IMR-90 (cell line): ENCODE data around the gene FAIM2. TPM values are rescaled to one million over a fixed set of nuclear protein-coding genes. Genes with fewer than 3 reads are reported as not detected.
A peak's percentile ranks its signal among the peaks of the same experiment; 100 is the strongest.

Experiments used
- ATAC-seq: fragments of 200-7000 bp; cut with Tn5 transposase; 2 replicates; pipeline ENCODE4 v1.9.1; 2020; ENCODE audit warnings: low read depth, mild to moderate bottlenecking, moderate library complexity
- BruUV-seq: library from RNA; stranded (reverse); fragments of 400-500 nt; replicated peaks from 2 replicates; lab custom pipeline; 2021; lab: Mats Ljungman, UMichigan
- CTCF ChIA-PET: fragments of 300-600 bp; formaldehyde crosslinking; extraction: SDS; loops from one replicate; lab custom pipeline; 2021; ENCODE audit warnings: antibody characterized with exemption; lab: Yijun Ruan, JAX
- POLR2A ChIA-PET: fragments of 300-600 bp; sonication (Branson Sonifier 250); formaldehyde crosslinking; loops from one replicate; lab custom pipeline; 2022; ENCODE audit warnings: antibody characterized with exemption; ENCODE audit not compliant: unreplicated experiment; lab: Charles Lee
- DNase-seq: peaks from one replicate; pipeline ENCODE4 v3.0.0; 2013
- H2AFZ ChIP-seq: replicated peaks from 2 replicates; pipeline ENCODE3; 2013; ENCODE audit warnings: low read length, mild to moderate bottlenecking; ENCODE audit not compliant: poor library complexity
- H2AK5ac ChIP-seq: 2 replicates; pipeline ENCODE4 v1.6.1; 2013; ENCODE audit warnings: low read depth, low read length, inconsistent platforms
- H2AK9ac ChIP-seq: replicated peaks from 2 replicates; pipeline ENCODE3; 2013; ENCODE audit warnings: mild to moderate bottlenecking, low read depth, low read length, moderate library complexity; ENCODE audit not compliant: poor library complexity
- H2BK120ac ChIP-seq: 2 replicates; pipeline ENCODE4 v1.6.1; 2013; ENCODE audit warnings: low read depth, low read length, inconsistent platforms
- H2BK15ac ChIP-seq: 3 replicates; pipeline ENCODE4 v1.6.1; 2013; ENCODE audit warnings: low read depth, low read length, inconsistent platforms
- H2BK20ac ChIP-seq: 2 replicates; pipeline ENCODE4 v1.6.1; 2013; ENCODE audit warnings: low read depth, mild to moderate bottlenecking, inconsistent platforms, low read length, moderate library complexity
- H2BK5ac ChIP-seq: 2 replicates; pipeline ENCODE4 v1.6.1; 2013; ENCODE audit warnings: mild to moderate bottlenecking, low read depth, low read length, inconsistent platforms; ENCODE audit not compliant: poor library complexity, severe bottlenecking
- H3K14ac ChIP-seq: replicated peaks from 2 replicates; pipeline ENCODE4 v1.6.1; 2013; ENCODE audit warnings: low read depth, low read length, inconsistent platforms
- H3K18ac ChIP-seq: 2 replicates; pipeline ENCODE4 v1.6.1; 2013; ENCODE audit warnings: low read depth, low read length, control low read depth
- H3K23ac ChIP-seq: 2 replicates; pipeline ENCODE4 v1.6.1; 2013; ENCODE audit warnings: low read depth, low read length, inconsistent platforms
- H3K27ac ChIP-seq: 2 replicates; pipeline ENCODE4 v1.5.1; 2013; ENCODE audit warnings: mild to moderate bottlenecking, control low read depth, low read length; ENCODE audit not compliant: insufficient read depth
- H3K27me3 ChIP-seq: 2 replicates; pipeline ENCODE4 v1.6.1; 2013; ENCODE audit warnings: low read length; ENCODE audit not compliant: control insufficient read depth, insufficient read depth
- H3K36me3 ChIP-seq: 2 replicates; pipeline ENCODE4 v1.6.1; 2013; ENCODE audit warnings: low read length, mixed read lengths; ENCODE audit not compliant: control insufficient read depth, insufficient read depth
- H3K4ac ChIP-seq: 2 replicates; pipeline ENCODE4 v1.6.1; 2013; ENCODE audit warnings: low read depth, low read length, inconsistent platforms
- H3K4me1 ChIP-seq: 2 replicates; pipeline ENCODE4 v1.6.1; 2013; ENCODE audit warnings: low read length, mixed read lengths; ENCODE audit not compliant: control insufficient read depth, insufficient read depth
- H3K4me2 ChIP-seq: 2 replicates; pipeline ENCODE4 v1.6.1; 2013; ENCODE audit warnings: low read depth, mild to moderate bottlenecking, control low read depth, low read length, moderate library complexity
- H3K4me3 ChIP-seq: 2 replicates; pipeline ENCODE4 v1.5.1; 2013; ENCODE audit warnings: low read depth, mild to moderate bottlenecking, control low read depth, low read length, moderate library complexity; ENCODE audit not compliant: insufficient read depth
- H3K56ac ChIP-seq: 2 replicates; pipeline ENCODE4 v1.6.1; 2013; ENCODE audit warnings: low read length, inconsistent platforms; ENCODE audit not compliant: insufficient read depth; ENCODE audit errors: extremely low read depth
- H3K79me1 ChIP-seq, 2 experiments: 2 replicates each; pipeline ENCODE4 v1.6.1; 2013; ENCODE audit warnings: low read length in 2 of 2, inconsistent platforms in 1 of 2, low read depth in 1 of 2
- H3K9ac ChIP-seq: 2 replicates; pipeline ENCODE4 v1.6.1; 2013; ENCODE audit warnings: low read depth, low read length, control low read depth
- H3K9me1 ChIP-seq: 2 replicates; pipeline ENCODE4 v1.6.1; 2013; ENCODE audit warnings: low read length, inconsistent platforms; ENCODE audit not compliant: insufficient read depth
- H3K9me3 ChIP-seq: 2 replicates; pipeline ENCODE4 v1.6.1; 2013; ENCODE audit warnings: low read length; ENCODE audit not compliant: control insufficient read depth, insufficient read depth
- H4K20me1 ChIP-seq: 2 replicates; pipeline ENCODE4 v1.6.1; 2013; ENCODE audit warnings: low read length, inconsistent platforms; ENCODE audit not compliant: insufficient read depth
- H4K5ac ChIP-seq: 2 replicates; pipeline ENCODE4 v1.6.1; 2013; ENCODE audit warnings: mild to moderate bottlenecking, low read depth, low read length, control low read depth
- H4K8ac ChIP-seq, 2 experiments: 2 replicates each; pipeline ENCODE4 v1.6.1; 2013; ENCODE audit warnings: low read depth in 2 of 2, low read length in 2 of 2, control low read depth in 1 of 2, inconsistent platforms in 1 of 2
- H4K91ac ChIP-seq: 2 replicates; pipeline ENCODE4 v1.6.1; 2013; ENCODE audit warnings: low read depth, low read length, inconsistent platforms; ENCODE audit not compliant: insufficient read depth
- BHLHE40 ChIP-seq: fragments of 150-350 bp; IDR thresholded peaks from 2 replicates; pipeline ENCODE4 v1.6.1; 2016; ENCODE audit warnings: mild to moderate bottlenecking, low read depth, low read length
- CEBPB ChIP-seq: IDR thresholded peaks from 2 replicates; pipeline ENCODE4 v1.6.1; 2012; ENCODE audit warnings: low read depth, low read length, improper control_type of control experiment
- CHD1 ChIP-seq: IDR thresholded peaks from 2 replicates; pipeline ENCODE4 v1.6.1; 2012; ENCODE audit warnings: low read depth, low read length, improper control_type of control experiment
- ELK1 ChIP-seq: fragments of 150-350 bp; IDR thresholded peaks from 2 replicates; pipeline ENCODE4 v1.6.1; 2016; ENCODE audit warnings: low read depth, mild to moderate bottlenecking, low read length, moderate library complexity, borderline replicate concordance
- FOS ChIP-seq: fragments of 150-350 bp; IDR thresholded peaks from 2 replicates; pipeline ENCODE4 v1.6.1; 2016; ENCODE audit warnings: low read depth, low read length
- MAFK ChIP-seq: IDR thresholded peaks from 2 replicates; pipeline ENCODE4 v1.6.1; 2012; ENCODE audit warnings: low read depth, low read length, improper control_type of control experiment
- MAZ ChIP-seq: IDR thresholded peaks from 2 replicates; pipeline ENCODE4 v1.6.1; 2012; ENCODE audit warnings: low read depth, mild to moderate bottlenecking, low read length, improper control_type of control experiment, moderate library complexity, borderline replicate concordance
- NFE2L2 ChIP-seq: fragments of 150-350 bp; IDR thresholded peaks from 2 replicates; pipeline ENCODE4 v1.6.1; 2016; ENCODE audit warnings: low read depth, mild to moderate bottlenecking, low read length
- POLR2A ChIP-seq: IDR thresholded peaks from 2 replicates; pipeline ENCODE4 v1.6.1; 2012; ENCODE audit warnings: mild to moderate bottlenecking, low read depth, low read length
- RAD21 ChIP-seq: IDR thresholded peaks from 2 replicates; pipeline ENCODE4 v1.6.1; 2012; ENCODE audit warnings: low read length, improper control_type of control experiment
- RCOR1 ChIP-seq: IDR thresholded peaks from 2 replicates; pipeline ENCODE4 v1.6.1; 2012; ENCODE audit warnings: mild to moderate bottlenecking, low read length, improper control_type of control experiment; ENCODE audit not compliant: insufficient replicate concordance
- RFX5 ChIP-seq: IDR thresholded peaks from 2 replicates; pipeline ENCODE4 v1.8.0; 2012; ENCODE audit warnings: low read depth, mild to moderate bottlenecking, low read length, moderate library complexity
- SMC3 ChIP-seq: fragments of 150-350 bp; IDR thresholded peaks from 2 replicates; pipeline ENCODE4 v1.6.1; 2016; ENCODE audit warnings: low read depth, mild to moderate bottlenecking, antibody characterized with exemption, low read length, moderate library complexity
- USF2 ChIP-seq: fragments of 150-350 bp; IDR thresholded peaks from 2 replicates; pipeline ENCODE4 v1.6.1; 2017; ENCODE audit warnings: mild to moderate bottlenecking, antibody characterized with exemption, low read length, low read depth
- WGBS, 2 experiments: methylation state at CpG; one replicate each; pipeline versions ENCODE4 v1.1.5 to v1.1.7; 2013; ENCODE audit warnings: missing lambda C conversion rate in 2 of 2; ENCODE audit not compliant: insufficient read length in 1 of 2; ENCODE audit errors: extremely low coverage in 2 of 2; 5-methylcytosine and 5-hydroxymethylcytosine counted together
- dilution Hi-C: fragments of 300-500 bp; cut with HindIII; formaldehyde crosslinking; loops from one replicate; pipeline ENCODE4 v1.14.3; 2018; ENCODE audit warnings: low sequenced_read_pairs; ENCODE audit not compliant: unreplicated experiment
- in situ Hi-C: fragments of 300-500 bp; cut with MboI; formaldehyde crosslinking; loops from 3 replicates; pipeline ENCODE4 v1.14.3; 2019; ENCODE audit warnings: low sequenced_read_pairs, inconsistent platforms, mixed read lengths
- intact Hi-C: fragments of 100-400 bp; cut with micrococcal nuclease; formaldehyde crosslinking; loops from 2 replicates; pipeline ENCODE4 v1.10.0; 2022
- polyA plus RNA-seq, 3 experiments: library from polyadenylated mRNA; depleted of rRNA; stranded (reverse); fragments of >200 nt; gene quantifications; 2 replicates each; pipeline ENCODE4 v1.2.3, GENCODE V29; 2012; ENCODE audit warnings: low replicate concordance in 1 of 3
- total RNA-seq: library from RNA; depleted of rRNA; stranded (reverse); fragments of >200 nt; gene quantifications from 2 replicates; pipeline ENCODE4 v1.2.3, GENCODE V29; 2012

FAIM2 gene
- total and polyA plus RNA-seq, 2 of the 4 experiments (the other 2 are of a cell fraction): 0.72 to 5.3 TPM

- intact Hi-C loops (no loop called here), in situ Hi-C loops (no loop called here)
- CTCF ChIA-PET: no interaction called here
Measured at GRCh38 chr12:49920241-49920914, 16.7 kb upstream of the FAIM2 start.

More at GRCh38 chr12:49920241-49920914, 16.7 kb upstream of the FAIM2 start:
- no peak overlapping the region for H4K91ac ChIP-seq
- no peaks in the 10 kb centered on the region for H3K4me1 ChIP-seq
- no peak overlapping the region for H2BK5ac ChIP-seq
- peaks cover 7% of the 10 kb centered on the region; the same call in 1 of the 2 replicates for H3K9me1 ChIP-seq
- no peak overlapping the region for H4K8ac ChIP-seq
- H2AK5ac ChIP-seq: no peak overlapping the region
- H3K9me3 ChIP-seq: no peaks in the 10 kb centered on the region
- no peaks in the 10 kb centered on the region for H4K20me1 ChIP-seq
- no peak overlapping the region for H3K9ac ChIP-seq
- H3K4me2 ChIP-seq: no peak overlapping the region
- no peak overlapping the region for H3K4ac ChIP-seq
- H3K4me3 ChIP-seq: no peak overlapping the region
- H4K5ac ChIP-seq: no peak overlapping the region
- no peak overlapping the region for H3K14ac ChIP-seq
- 0 out of 2 replicates have a peak overlapping the region, but pooled peaks have one; percentile 27 for H3K56ac ChIP-seq
- no peaks in the 10 kb centered on the region for H3K36me3 ChIP-seq
- no peak overlapping the region for H2BK15ac ChIP-seq
- POLR2A ChIA-PET: interaction anchor here (0.5 kb wide), 1 partner anchor 295 kb away, joined by 5 read pairs; no protein-coding TSS in a partner anchor
- H2AFZ ChIP-seq: peak overlapping the region; percentile 79
- no peaks in the 10 kb centered on the region; a peak in 1 of 4 replicates for H3K79me1 ChIP-seq
- no peak overlapping the region for H2BK120ac ChIP-seq
- peaks cover 11% of the 10 kb centered on the region for H3K27me3 ChIP-seq
- H2BK20ac ChIP-seq: no peak overlapping the region
- no peak overlapping the region for H3K23ac ChIP-seq
- no peak overlapping the region for H2AK9ac ChIP-seq
- no TSS peak for BruUV-seq
- WGBS, 2 experiments: no CpG with 5 or more reads among the region's 12 CpGs
- TF ChIP-seq RCOR1 (no peak), POLR2A (no peak), SMC3 (no peak), CEBPB (no peak), BHLHE40 (no peak), RAD21 (no peak), FOS (no peak), RFX5 (no peak), MAFK (no peak), USF2 (no peak), NFE2L2 (no peak), ELK1 (no peak), MAZ (no peak), CHD1 (no peak)
- no peak overlapping the region for H3K18ac ChIP-seq
- H3K27ac ChIP-seq: no peak overlapping the region
- ATAC-seq: no peak; the same call in 1 of the 2 replicates
- dilution Hi-C loops: no loop called here
- peak; percentile 50 for DNase-seq
